ENCODE results near the gene VCAM1.
"Not testable (repeated sequence)": the region's sequence is repeated elsewhere in the genome, so short reads cannot be mapped to it uniquely, and the experiment has no call there.

VCAM1 gene

GRCh38 chr1:100730130-100730529 lies 10.6 kb downstream of the VCAM1 start:
- no peak for DNase-seq

GRCh38 chr1:100731309-100731708 lies 11.8 kb downstream of the VCAM1 start:
- DNase-seq: no peak

- DNase-seq: no peak
These were observed 12.2 kb downstream of the VCAM1 start for GRCh38 chr1:100731758-100732157.

- no peak for DNase-seq
These were observed 15.1 kb downstream of the VCAM1 start for GRCh38 chr1:100734676-100735075.

- no peak for DNase-seq
These were observed 15.7 kb downstream of the VCAM1 start for GRCh38 chr1:100735244-100735643.

- DNase-seq: no peak
These were observed 16.8 kb downstream of the VCAM1 start for GRCh38 chr1:100736324-100736723.

- no peak for DNase-seq
These were observed 17.2 kb downstream of the VCAM1 start for GRCh38 chr1:100736746-100737145.

GRCh38 chr1:100746542-100746932 lies 27.0 kb downstream of the VCAM1 start:
- no peak for DNase-seq

GRCh38 chr1:100747771-100748170 lies 28.2 kb downstream of the VCAM1 start:
- DNase-seq: no peak

- no peak for DNase-seq
These were observed 30.7 kb downstream of the VCAM1 start for GRCh38 chr1:100750005-100750885.

GRCh38 chr1:100752791-100753190 lies 33.2 kb downstream of the VCAM1 start:
- DNase-seq: no peak

GRCh38 chr1:100757946-100758345 lies 38.4 kb downstream of the VCAM1 start:
- DNase-seq: no peak

- no peak for DNase-seq
These were observed 39.6 kb downstream of the VCAM1 start for GRCh38 chr1:100759188-100759587.

- no peak for DNase-seq
These were observed 41.0 kb downstream of the VCAM1 start for GRCh38 chr1:100760511-100760910.

GRCh38 chr1:100762461-100762860 lies 42.9 kb downstream of the VCAM1 start:
- DNase-seq: no peak

GRCh38 chr1:100767176-100767890 lies 47.8 kb downstream of the VCAM1 start:
- DNase-seq: no peak

GRCh38 chr1:100769323-100769722 lies 49.8 kb downstream of the VCAM1 start:
- no peak for DNase-seq

- no peak for DNase-seq
These were observed 50.5 kb downstream of the VCAM1 start for GRCh38 chr1:100769906-100770646.

GRCh38 chr1:100773444-100773843 lies 53.9 kb downstream of the VCAM1 start:
- no peak for DNase-seq

GRCh38 chr1:100774370-100774769 lies 54.8 kb downstream of the VCAM1 start:
- DNase-seq: no peak

GRCh38 chr1:100775483-100775882 lies 55.9 kb downstream of the VCAM1 start:
- DNase-seq: no peak

- DNase-seq: no peak
These were observed 59.2 kb downstream of the VCAM1 start for GRCh38 chr1:100778748-100779147.

- no peak for DNase-seq
These were observed 61.3 kb downstream of the VCAM1 start for GRCh38 chr1:100780814-100781213.

- not testable (repeated sequence) for DNase-seq
These were observed 62.2 kb downstream of the VCAM1 start for GRCh38 chr1:100781728-100782127.

Measured in NCI-H2029 treated with DMSO at 0.1 percent for 48 hours (cell line).